NCI-H1417 treated with DMSO at 0.1 percent for 48 hours (cell line): Measurements from ENCODE around the gene MRPL34.

Experiments used
- DNase-seq: peaks from one replicate; lab custom pipeline; 2025; lab: John Stamatoyannopoulos, UW

MRPL34 gene

GRCh38 chr19:17309965-17310461, 4.3 kb downstream of the MRPL34 start:
- no peak for DNase-seq

- DNase-seq, result no peak
Observed at GRCh38 chr19:17311455-17312188, 6.0 kb downstream of the MRPL34 start.

- no peak for DNase-seq
Observed at GRCh38 chr19:17312189-17313113, 6.8 kb downstream of the MRPL34 start.

- no peak for DNase-seq
Observed at GRCh38 chr19:17314007-17314593, 8.4 kb downstream of the MRPL34 start.

GRCh38 chr19:17318966-17319365, 13.3 kb downstream of the MRPL34 start:
- no peak for DNase-seq

GRCh38 chr19:17319473-17320238, 14.0 kb downstream of the MRPL34 start:
- no peak for DNase-seq

- no peak for DNase-seq
Observed at GRCh38 chr19:17320435-17320834, 14.8 kb downstream of the MRPL34 start.

GRCh38 chr19:17321655-17322489, 16.2 kb downstream of the MRPL34 start:
- no peak for DNase-seq

- no peak for DNase-seq
Observed at GRCh38 chr19:17322854-17323253, 17.2 kb downstream of the MRPL34 start.

GRCh38 chr19:17323300-17323963, 17.8 kb downstream of the MRPL34 start:
- DNase-seq, result no peak

GRCh38 chr19:17323964-17324332, 18.3 kb downstream of the MRPL34 start:
- DNase-seq, result no peak

GRCh38 chr19:17324357-17325114, 18.9 kb downstream of the MRPL34 start:
- DNase-seq, result no peak

- no peak for DNase-seq
Observed at GRCh38 chr19:17325133-17325532, 19.5 kb downstream of the MRPL34 start.

GRCh38 chr19:17325881-17326594, 20.4 kb downstream of the MRPL34 start:
- no peak for DNase-seq

GRCh38 chr19:17326595-17326966, 20.9 kb downstream of the MRPL34 start:
- DNase-seq, result no peak

GRCh38 chr19:17327068-17327653, 21.5 kb downstream of the MRPL34 start:
- DNase-seq, result no peak

- DNase-seq, result no peak
Observed at GRCh38 chr19:17327654-17328516, 22.2 kb downstream of the MRPL34 start.
